DMS53 treated with DMSO at 0.1 percent for 48 hours (cell line): ENCODE measurements around the gene ARHGEF33.
"Not testable (repeated sequence)": the region's sequence is repeated elsewhere in the genome, so short reads cannot be mapped to it uniquely, and the experiment has no call there.

Source experiments
- DNase-seq: peaks from one replicate; lab custom pipeline; 2025; ENCODE audit not compliant: unreplicated experiment; lab: John Stamatoyannopoulos, UW

Gene ARHGEF33

GRCh38 chr2:38909872-38910271, 20.2 kb downstream of the ARHGEF33 start:
- no peak for DNase-seq

GRCh38 chr2:38911191-38911590, 21.5 kb downstream of the ARHGEF33 start:
- no peak for DNase-seq

DNA sequence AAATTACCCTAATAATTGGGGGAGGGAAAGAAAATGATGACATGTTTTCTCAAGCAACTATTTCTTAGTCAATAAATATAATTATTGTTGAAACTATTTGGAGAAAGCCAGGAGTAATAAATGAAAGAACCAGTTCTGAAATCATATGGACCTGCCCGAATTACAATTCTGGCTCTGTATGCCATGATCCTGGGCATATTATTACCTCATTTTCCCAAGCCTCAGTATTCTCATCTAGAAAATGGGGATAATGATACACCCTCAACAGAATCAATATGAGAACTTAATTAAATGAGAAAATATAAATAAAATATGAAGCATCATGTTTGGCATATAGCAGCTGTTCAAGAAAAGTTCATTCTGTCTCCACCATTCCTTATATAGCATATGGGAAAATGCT, 22.9 kb downstream of the ARHGEF33 start:
- no peak for DNase-seq

- no peak for DNase-seq
These were observed 32.7 kb downstream of the ARHGEF33 start for GRCh38 chr2:38922389-38922788.

DNA sequence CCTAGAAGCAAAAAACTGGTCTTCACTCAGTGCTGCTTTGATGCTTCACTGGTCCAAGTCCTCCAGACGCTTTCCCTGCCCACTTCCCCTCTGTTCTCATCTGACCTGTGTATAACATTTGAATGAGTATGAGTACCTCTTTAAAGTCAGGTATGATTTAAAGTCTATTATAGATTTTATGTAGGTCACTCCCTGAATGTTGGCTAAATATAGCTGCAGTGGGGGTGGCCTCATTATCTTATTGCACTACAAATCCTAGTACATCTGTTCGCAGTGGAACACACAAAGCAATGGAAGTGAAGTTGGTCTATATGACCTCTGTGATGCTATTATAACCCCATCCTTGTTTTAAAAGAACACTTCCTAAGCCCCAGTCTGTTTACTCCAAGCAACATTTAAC, 33.2 kb downstream of the ARHGEF33 start:
- DNase-seq, result no peak

GRCh38 chr2:38925982-38926381, 36.3 kb downstream of the ARHGEF33 start:
- no peak for DNase-seq

DNA sequence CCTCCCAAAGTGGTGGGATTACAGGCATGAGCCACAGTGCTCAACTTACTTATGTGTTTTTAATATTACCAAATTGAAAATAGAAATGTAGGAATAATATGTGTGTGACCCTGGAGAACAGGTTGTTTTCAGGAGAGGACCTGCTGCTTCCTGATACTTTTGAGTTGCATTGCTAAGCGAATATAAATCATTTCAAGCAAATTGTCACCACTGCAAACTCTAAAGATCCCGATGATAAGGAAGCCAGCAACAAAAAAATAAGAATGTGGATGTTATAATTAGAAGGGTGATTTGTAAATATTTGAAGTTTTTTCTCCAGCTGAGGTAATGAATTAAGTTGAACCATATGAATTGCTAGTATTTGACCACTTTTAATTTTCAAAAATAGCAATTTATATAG, 40.9 kb downstream of the ARHGEF33 start:
- DNase-seq, result no peak

GRCh38 chr2:38932586-38932985, 42.9 kb downstream of the ARHGEF33 start:
- DNase-seq, result no peak

GRCh38 chr2:38933653-38934052, 44.0 kb downstream of the ARHGEF33 start:
- DNase-seq, result no peak

- DNase-seq, result no peak
These were observed 45.1 kb downstream of the ARHGEF33 start for GRCh38 chr2:38934742-38935141.

- no peak for DNase-seq
These were observed 46.0 kb downstream of the ARHGEF33 start for GRCh38 chr2:38935568-38936172.

GRCh38 chr2:38936516-38936915, 46.8 kb downstream of the ARHGEF33 start:
- DNase-seq, result not testable (repeated sequence)

GRCh38 chr2:38937548-38937947, 47.9 kb downstream of the ARHGEF33 start:
- no peak for DNase-seq

DNA sequence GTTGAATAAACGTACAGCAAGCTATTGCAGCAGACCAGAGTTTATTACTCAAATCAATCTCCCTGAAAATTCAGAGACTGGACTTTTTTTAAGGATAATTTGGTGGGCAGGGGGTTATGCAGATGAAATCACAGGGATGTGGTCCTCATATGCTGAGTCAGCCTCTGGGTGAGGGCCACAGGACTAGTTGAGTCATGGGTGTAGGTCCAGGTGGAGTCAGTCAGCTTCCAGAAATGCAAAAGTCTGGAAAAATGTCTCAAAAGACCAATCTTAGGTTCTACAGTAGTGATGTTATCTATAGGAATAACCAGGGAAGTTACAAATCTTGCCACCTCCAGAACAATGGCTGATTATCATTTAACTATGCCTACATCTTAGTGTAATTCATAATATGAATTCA, 51.1 kb downstream of the ARHGEF33 start:
- DNase-seq, result no peak

GRCh38 chr2:38943784-38944183, 54.1 kb downstream of the ARHGEF33 start:
- no peak for DNase-seq

GRCh38 chr2:38945372-38945771, 55.7 kb downstream of the ARHGEF33 start:
- DNase-seq, result no peak

- no peak for DNase-seq
These were observed 56.2 kb downstream of the ARHGEF33 start for GRCh38 chr2:38945911-38946310.

DNA sequence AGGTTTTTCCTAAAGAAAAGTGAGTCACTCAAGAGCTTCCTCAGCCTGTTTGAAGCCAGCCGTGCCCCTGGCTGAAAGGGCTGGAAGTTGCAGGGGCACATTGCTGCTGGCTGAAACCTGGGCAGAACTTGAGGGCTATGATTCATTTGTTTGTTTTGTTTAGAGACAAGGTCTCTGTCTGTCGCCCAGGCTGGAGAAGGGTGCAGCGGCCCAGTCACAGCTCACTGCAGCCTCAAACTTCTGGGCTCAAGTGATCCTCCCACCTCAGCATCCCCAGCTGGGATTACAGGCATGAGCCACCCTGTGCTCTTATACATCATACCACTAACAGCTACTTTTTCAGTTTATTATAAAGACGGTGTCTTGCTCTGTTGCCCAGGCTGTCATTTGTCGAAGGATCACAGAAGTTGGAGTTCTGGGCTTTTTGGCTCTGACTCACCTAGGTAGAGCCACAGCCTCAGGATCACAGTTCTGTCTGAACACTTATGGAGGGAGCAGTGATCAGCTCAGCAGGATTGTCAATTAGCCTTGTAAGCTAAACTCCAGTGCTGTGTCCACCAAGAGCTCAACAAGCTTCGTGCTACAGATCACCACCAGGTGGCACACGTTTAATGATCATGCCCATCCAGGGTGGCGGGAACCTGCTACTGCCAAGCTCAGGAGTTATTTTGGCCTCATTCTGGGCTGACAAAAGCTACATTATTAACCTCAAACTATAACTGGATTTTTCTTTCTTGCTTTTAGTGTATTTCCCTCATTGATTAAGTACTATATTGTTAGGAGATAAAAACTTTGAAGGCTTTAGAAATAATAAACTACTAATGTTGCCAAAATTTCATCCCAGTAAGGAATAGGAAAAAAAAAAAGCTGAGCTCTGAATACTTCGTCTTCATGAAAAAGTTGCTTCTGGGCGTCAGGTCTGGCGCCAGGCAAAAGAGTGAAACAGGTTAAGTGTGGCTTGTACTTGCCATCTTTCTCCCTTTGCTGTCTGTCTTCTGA, 57.9 kb downstream of the ARHGEF33 start:
- peak; percentile 68 for DNase-seq

GRCh38 chr2:38948387-38948882, 58.8 kb downstream of the ARHGEF33 start:
- no peak for DNase-seq

GRCh38 chr2:38948995-38949394, 59.3 kb downstream of the ARHGEF33 start:
- no peak for DNase-seq

GRCh38 chr2:38951766-38952165, 62.1 kb downstream of the ARHGEF33 start:
- no peak for DNase-seq

DNA sequence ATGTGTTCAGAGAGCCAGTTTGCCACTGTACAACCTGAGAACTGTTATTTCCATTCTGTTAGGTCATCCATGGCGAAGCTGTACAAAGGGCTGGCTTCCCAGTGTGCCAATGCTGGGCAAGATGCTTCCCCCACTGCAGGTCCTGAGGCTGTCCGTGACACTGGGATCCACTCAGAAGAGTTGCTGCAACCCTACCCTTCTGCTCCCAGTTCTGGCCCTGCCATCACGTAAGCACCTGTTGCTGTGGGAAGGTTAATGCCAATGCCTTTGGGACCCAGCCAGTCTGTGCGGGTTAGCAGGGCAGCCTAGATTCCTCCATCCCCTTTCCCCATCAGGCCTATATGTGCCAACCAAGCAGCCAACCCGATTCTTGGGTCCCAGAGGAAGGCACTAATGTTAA, 68.3 kb downstream of the ARHGEF33 start:
- no peak for DNase-seq
